Sigmoid colon (tissue), 4 donors: ENCODE measurements around the gene ARL5C.

Experiments used
- CTCF ChIP-seq, 4 experiments: fragments of 450-650 bp in 3 of 4; fragments of 200-600 bp in 1 of 4; IDR thresholded peaks; one replicate each; pipeline ENCODE4 v1.5.1; 2016 to 2019; ENCODE audit warnings: antibody characterized with exemption in 4 of 4, mild to moderate bottlenecking in 3 of 4, moderate library complexity in 2 of 4
- EP300 ChIP-seq, 4 donors: sonication (generic); formaldehyde crosslinking; IDR thresholded peaks; one replicate each; pipeline ENCODE4 v1.6.1; 2017; ENCODE audit warnings: antibody characterized with exemption in 4 of 4
- POLR2A ChIP-seq, 2 donors: fragments of 450-650 bp; IDR thresholded peaks; one replicate each; pipeline ENCODE4 v1.6.1; 2016; ENCODE audit warnings: antibody characterized with exemption in 2 of 2, mild to moderate bottlenecking in 2 of 2, moderate library complexity in 2 of 2
- POLR2AphosphoS5 ChIP-seq, 4 donors: sonication (generic); formaldehyde crosslinking; IDR thresholded peaks; one replicate each; pipeline ENCODE4 v1.6.1; 2017; ENCODE audit warnings: antibody characterized with exemption in 4 of 4

GRCh38 chr17:39164675-39165143 lies 1.3 kb downstream of the ARL5C start:
- TF ChIP-seq EP300 (IDR thresholded peaks at IDR 0.05) (no peak), CTCF (IDR thresholded peaks at IDR 0.05) (peak; percentile 79 to 91 (median 83)), POLR2A (IDR thresholded peaks at IDR 0.05) (no peak), POLR2AphosphoS5 (IDR thresholded peaks at IDR 0.05) (peak in 3 of 4 donors; percentile 51 to 59 (median 59))
